ENCODE measurements around the gene FGD3.

FGD3 gene

GRCh38 chr9:93054758-93055704 lies 107.7 kb downstream of the FGD3 start:
- no peak for DNase-seq (ENCODE audit: low spot score)

- DNase-seq (ENCODE audit: low spot score) = no peak
Measured at GRCh38 chr9:93057042-93057702, 109.8 kb downstream of the FGD3 start.

- no peak for DNase-seq (ENCODE audit: low spot score)
Measured at GRCh38 chr9:93057703-93058354, 110.5 kb downstream of the FGD3 start.

- no peak for DNase-seq (ENCODE audit: low spot score)
Measured at GRCh38 chr9:93058355-93059010, 111.2 kb downstream of the FGD3 start, which contains the start of gene SUSD3. SUSD3 (plus strand) TSS chr9:93058701; CDS start chr9:93058743, 42 bp downstream.

GRCh38 chr9:93059011-93059714 lies 111.8 kb downstream of the FGD3 start:
- DNase-seq (ENCODE audit: low spot score) = no peak

- DNase-seq (ENCODE audit: low spot score) = no peak
Measured at GRCh38 chr9:93059715-93060578, 112.6 kb downstream of the FGD3 start.

- DNase-seq (ENCODE audit: low spot score) = no peak
Measured at GRCh38 chr9:93060746-93061259, 113.5 kb downstream of the FGD3 start.

GRCh38 chr9:93061260-93061751 lies 114.0 kb downstream of the FGD3 start:
- no peak for DNase-seq (ENCODE audit: low spot score)

GRCh38 chr9:93061791-93062763 lies 114.8 kb downstream of the FGD3 start:
- DNase-seq (ENCODE audit: low spot score) = no peak

- DNase-seq (ENCODE audit: low spot score) = no peak
Measured at GRCh38 chr9:93064392-93065134, 117.2 kb downstream of the FGD3 start.

- no peak for DNase-seq (ENCODE audit: low spot score)
Measured at GRCh38 chr9:93065135-93065720, 117.9 kb downstream of the FGD3 start.

- no peak for DNase-seq (ENCODE audit: low spot score)
Measured at GRCh38 chr9:93066978-93067603, 119.8 kb downstream of the FGD3 start.

- no peak for DNase-seq (ENCODE audit: low spot score)
Measured at GRCh38 chr9:93068956-93069355, 121.6 kb downstream of the FGD3 start.

GRCh38 chr9:93071464-93071863 lies 124.1 kb downstream of the FGD3 start:
- peak; percentile 27 for DNase-seq (ENCODE audit: low spot score)

- DNase-seq (ENCODE audit: low spot score) = no peak
Measured at GRCh38 chr9:93072383-93072795, 125.1 kb downstream of the FGD3 start.

GRCh38 chr9:93076101-93076791 lies 128.9 kb downstream of the FGD3 start:
- DNase-seq (ENCODE audit: low spot score) = no peak

GRCh38 chr9:93076792-93077128 lies 129.4 kb downstream of the FGD3 start:
- no peak for DNase-seq (ENCODE audit: low spot score)
